ENCODE results near the gene DBF4.
"Not testable (repeated sequence)": the region's sequence is repeated elsewhere in the genome, so short reads cannot be mapped to it uniquely, and the experiment has no call there.

Gene DBF4

GRCh38 chr7:87885018-87885417, 8.7 kb downstream of the DBF4 start:
- no peak for DNase-seq

GRCh38 chr7:87886875-87887274, 10.6 kb downstream of the DBF4 start:
- DNase-seq, result no peak

DNA sequence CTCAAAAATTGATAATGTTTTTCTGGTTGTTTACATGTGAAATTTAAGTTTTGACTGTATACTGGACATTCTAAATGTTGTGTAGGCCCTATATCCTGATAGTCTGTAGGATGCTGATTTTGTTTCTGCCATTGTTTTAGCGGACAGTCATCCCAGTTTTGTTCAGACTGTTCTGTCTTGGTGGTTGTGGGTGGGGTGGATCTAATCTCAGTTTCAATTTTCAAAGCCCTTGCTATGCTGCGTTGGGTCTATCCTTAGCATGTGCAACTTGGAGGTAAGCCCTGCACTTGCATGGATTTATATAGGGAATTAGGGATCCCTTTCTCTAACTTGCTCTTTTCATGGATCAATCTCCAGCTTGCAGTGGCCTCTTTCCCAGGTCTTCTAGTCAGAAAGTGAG, 19.1 kb downstream of the DBF4 start:
- no peak for DNase-seq

DNA sequence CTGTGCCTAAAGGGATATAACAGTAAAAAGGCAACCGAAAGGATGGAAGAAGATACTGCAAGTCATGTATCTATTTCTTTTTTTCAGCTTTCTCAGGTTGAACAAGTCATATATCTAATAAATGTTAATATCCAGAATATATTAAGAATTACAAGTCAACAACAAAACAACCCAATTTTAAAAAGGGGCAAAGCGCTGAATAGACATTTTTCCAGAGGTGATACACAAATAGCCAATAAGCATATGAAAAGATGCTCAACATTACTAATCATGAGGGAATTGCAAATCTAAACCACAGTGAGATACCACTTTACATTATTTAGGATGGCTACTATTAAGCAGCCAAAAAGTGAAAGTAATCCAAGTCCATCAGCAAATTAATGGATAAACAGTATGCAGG, 23.0 kb downstream of the DBF4 start:
- DNase-seq, result no peak

GRCh38 chr7:87907136-87907906, 31.0 kb downstream of the DBF4 start:
- DNase-seq, result not testable (repeated sequence)

GRCh38 chr7:87908814-87909213, 32.5 kb downstream of the DBF4 start:
- not testable (repeated sequence) for DNase-seq

- DNase-seq, result no peak
Measured at GRCh38 chr7:87912121-87912520, 35.8 kb downstream of the DBF4 start.

DNA sequence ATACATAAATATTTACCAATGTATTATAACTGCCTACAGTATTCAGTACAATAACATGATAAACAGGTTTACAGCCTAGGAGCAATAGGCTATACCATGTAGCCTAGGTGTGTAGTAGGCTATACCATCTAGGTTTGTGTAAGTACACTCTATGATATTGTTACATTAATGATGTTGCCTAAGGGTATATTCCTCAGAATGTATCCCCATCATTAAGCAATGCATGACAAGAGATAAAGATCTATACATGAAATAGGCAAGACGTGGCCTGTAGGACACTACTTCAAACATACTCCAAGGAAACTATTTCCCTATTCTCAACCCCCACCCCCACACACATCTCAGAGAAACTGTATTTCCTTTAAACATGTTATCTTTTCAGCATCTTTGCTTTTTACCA, 42.4 kb downstream of the DBF4 start:
- no peak for DNase-seq

DNA sequence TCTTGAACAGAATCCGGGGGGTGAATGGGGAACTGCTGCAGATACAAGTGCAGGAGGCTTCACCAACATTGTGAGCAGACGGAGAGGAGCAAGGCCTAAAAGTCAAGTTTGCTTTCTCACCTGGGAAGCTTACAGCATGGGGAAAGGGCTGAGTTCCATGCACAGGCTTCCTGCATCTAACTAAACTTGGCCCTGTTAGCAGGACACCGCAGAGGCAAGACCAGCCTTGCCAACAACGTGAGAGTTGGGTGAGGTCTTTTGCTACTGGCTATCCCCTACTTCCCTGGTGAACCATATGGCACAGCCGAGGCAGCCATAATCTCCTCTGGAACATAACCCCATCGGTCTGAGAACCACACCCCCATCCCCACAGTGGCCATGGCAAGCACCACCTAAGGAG, 43.6 kb downstream of the DBF4 start:
- no peak for DNase-seq

- DNase-seq, result no peak
Measured at GRCh38 chr7:87920578-87920977, 44.3 kb downstream of the DBF4 start.

GRCh38 chr7:87922759-87923395, 46.6 kb downstream of the DBF4 start:
- DNase-seq, result not testable (repeated sequence)

DNA sequence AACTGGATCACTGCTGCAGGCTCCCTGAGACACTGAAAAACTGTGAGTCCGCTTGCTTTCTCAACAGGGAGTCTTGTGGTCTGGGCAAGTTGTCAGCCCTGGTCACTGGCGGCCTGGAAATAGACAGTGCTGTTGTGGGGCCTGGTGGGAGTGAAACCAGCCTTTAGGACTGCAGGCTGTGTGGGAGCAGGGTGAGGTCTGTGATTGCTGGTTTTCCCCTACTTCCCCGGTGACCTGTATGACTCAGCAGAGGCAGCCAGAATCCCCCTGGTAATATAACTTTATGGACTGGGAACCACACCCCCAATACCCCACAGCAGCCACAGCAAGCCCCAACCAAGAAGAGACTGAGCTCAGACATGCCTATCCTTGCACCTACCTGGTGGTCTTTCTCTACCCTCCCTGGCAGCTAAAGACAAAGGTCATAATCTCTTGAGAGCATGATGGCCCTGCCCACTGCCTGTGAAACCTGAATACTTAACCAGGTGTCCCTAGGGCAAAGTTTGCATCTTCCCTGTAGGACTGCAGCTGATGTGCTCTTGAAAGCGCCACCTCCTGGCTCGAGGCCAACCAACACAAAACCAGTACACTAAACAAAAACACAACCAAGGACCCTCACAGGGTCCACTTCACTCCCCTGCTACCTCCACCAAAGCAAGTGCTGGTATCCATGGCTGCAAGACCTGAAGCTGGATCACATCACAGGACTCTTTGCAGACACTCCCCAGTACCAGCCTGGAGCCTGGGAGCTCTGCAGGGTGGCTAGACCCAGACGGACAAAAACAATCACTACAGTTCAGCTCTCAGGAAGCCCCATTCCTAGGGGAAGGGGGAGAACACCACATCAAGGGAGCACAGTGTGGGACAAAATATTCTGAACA, 50.5 kb downstream of the DBF4 start:
- DNase-seq, result no peak

GRCh38 chr7:87933605-87933952, 57.3 kb downstream of the DBF4 start:
- DNase-seq, result peak; percentile 5

DNA sequence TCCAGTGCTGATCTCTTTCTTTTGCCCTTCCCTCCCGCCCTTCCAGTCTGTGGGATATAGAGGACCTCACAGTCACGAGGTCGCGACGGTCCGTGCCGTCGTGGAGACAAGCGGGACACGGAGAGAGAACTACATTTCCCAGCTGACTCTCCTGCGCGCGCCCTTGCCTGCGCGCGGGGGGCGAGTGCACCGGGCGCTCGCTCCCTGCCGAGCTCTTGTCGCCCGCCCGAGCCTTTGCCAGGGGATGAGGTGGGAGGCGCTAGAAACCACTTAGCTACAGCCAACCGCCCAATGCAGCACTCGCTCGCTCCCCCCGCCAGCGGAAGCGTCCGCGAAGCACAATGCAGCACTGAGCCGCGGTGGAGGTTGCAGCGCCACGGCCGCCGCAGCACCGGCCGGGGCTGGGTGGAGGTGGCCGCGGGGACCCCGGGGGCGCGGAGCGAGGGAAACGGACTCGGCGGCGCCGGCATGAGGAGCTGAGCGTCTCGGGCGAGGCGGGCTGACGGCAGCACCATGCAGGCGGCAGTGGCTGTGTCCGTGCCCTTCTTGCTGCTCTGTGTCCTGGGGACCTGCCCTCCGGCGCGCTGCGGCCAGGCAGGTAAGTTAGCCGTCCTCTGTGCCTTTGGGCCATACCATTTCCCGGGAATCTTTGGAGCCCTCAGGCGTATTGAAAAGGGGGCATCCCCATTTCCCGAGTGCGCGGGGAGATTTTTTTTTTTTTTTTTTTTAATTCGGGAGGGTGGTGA, 57.8 kb downstream of the DBF4 start, which contains the start of gene ADAM22:
TSS of gene ADAM22 (plus strand) at position 299 of the 746 bp plus-strand sequence. CDS start at position 514, 215 bp downstream.
- peak; percentile 86 for DNase-seq

- peak; percentile 42 for DNase-seq
Measured at GRCh38 chr7:87934699-87935383, 58.5 kb downstream of the DBF4 start.

DNA sequence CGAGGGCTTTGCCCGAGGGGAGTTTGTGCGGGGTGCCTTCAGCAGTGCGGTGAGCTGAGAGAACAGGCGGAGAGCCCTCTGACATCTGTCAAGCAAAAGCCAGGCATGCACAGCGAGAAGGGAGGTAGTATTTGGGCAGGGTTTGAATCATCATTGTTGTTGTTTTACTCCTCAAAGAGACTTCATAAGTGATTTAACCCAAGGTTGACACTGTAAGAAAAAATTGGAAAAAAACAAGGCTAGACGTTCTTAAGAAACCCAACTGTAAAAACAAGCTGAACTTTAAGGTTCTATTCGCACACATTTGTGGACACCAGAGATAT, 59.1 kb downstream of the DBF4 start:
- DNase-seq, result peak; percentile 6

- DNase-seq, result no peak
Measured at GRCh38 chr7:87941138-87941537, 64.8 kb downstream of the DBF4 start.

DNA sequence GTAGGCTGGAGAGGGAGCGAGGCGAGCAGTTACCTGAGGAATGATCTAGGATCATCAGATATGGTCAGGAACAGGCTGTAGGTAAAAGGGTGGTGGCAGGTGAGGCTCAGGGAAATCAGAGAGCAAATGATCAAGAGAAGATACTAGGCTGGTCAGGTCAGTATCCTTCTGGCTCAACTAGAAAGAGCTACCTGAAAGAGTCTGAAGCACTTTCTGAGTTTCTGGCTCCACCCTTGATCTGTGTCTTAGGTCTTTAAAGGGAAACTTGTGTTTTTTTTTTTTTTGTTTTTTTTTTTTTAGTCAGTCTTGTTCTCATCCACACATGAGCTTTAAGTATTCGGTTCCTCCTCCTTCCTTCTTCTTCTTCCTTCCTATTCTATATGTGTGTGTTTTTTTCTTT, 68.3 kb downstream of the DBF4 start:
- DNase-seq, result no peak

DNA sequence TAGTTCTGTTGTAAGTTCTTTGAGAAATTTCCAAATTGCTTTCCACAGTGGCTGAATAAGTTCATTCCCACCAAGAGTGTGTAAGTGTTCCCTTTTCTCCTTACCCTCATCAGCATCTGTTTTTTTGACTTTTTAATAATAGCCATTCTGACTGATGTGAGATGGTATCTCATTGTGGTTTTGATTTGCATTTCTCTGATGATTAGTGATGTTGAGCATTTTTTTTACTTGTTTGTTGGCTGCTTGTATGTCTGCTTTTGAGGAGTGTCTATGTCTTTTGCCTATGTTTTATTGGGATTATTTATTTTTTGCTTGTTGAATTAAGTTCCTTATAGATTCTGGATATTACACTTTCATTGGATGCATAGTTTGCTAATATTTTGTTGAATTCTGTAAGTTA, 69.6 kb downstream of the DBF4 start:
- DNase-seq, result not testable (repeated sequence)

DNA sequence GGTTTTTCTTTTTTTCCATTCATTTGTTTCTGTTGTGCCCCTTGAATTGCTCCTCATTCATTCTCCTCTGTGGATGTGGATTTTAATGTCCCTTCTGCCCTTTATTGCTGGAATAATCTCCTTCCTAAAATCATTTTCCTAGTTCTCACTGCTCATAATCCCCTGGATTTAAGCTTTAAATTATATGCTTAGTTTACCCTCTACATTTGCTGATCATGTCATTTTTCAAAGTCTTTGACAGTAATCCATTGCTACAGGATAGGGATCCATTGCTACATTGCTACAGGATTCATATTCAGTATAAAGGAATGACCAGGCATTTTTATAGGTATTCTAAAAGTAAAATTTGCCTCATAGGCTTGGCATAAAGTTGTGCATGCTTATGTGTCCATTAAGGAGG, 72.1 kb downstream of the DBF4 start:
- no peak for DNase-seq
